Parathyroid adenoma (tissue), 2 donors: ENCODE results near the gene TRAPPC2L.

Source experiments
- H2AFZ ChIP-seq: fragments of 300-600 bp; sonication (generic); one replicate; pipeline ENCODE4 v1.7.0; 2017; ENCODE audit warnings: antibody characterized with exemption, mild to moderate bottlenecking
- H3K27ac ChIP-seq: fragments of 300-600 bp; sonication (generic); one replicate; pipeline ENCODE4 v1.7.0; 2017
- H3K27me3 ChIP-seq: fragments of 300-600 bp; sonication (generic); one replicate; pipeline ENCODE4 v1.7.0; 2017; ENCODE audit warnings: low read length; ENCODE audit not compliant: control insufficient read depth, insufficient read depth
- H3K36me3 ChIP-seq: fragments of 300-600 bp; sonication (generic); one replicate; pipeline ENCODE4 v1.7.0; 2017; ENCODE audit warnings: low read length; ENCODE audit not compliant: control insufficient read depth, insufficient read depth
- H3K4me1 ChIP-seq: fragments of 300-600 bp; sonication (generic); one replicate; pipeline ENCODE4 v1.7.0; 2017; ENCODE audit warnings: control low read depth
- H3K4me2 ChIP-seq: fragments of 300-600 bp; sonication (generic); one replicate; pipeline ENCODE4 v1.7.0; 2017; ENCODE audit warnings: low read length
- H3K4me3 ChIP-seq: fragments of 300-600 bp; sonication (generic); one replicate; pipeline ENCODE4 v1.7.0; 2017; ENCODE audit warnings: low read depth, low read length
- H3K79me2 ChIP-seq: fragments of 300-600 bp; sonication (generic); one replicate; pipeline ENCODE4 v1.7.0; 2017; ENCODE audit warnings: control low read depth
- H3K9ac ChIP-seq: fragments of 300-600 bp; sonication (generic); one replicate; pipeline ENCODE4 v1.7.0; 2017; ENCODE audit warnings: mild to moderate bottlenecking
- H3K9me3 ChIP-seq: fragments of 300-600 bp; sonication (generic); one replicate; pipeline ENCODE4 v1.7.0; 2017; ENCODE audit warnings: low read length; ENCODE audit not compliant: control insufficient read depth
- CTCF ChIP-seq: fragments of 300-600 bp; sonication (generic); IDR thresholded peaks from one replicate; pipeline ENCODE4 v1.7.0; 2017; ENCODE audit warnings: antibody characterized with exemption, mild to moderate bottlenecking
- donor health status: primary hyperparathyroidism.

The TRAPPC2L gene

GRCh38 chr16:88885693-88886280 is 28.9 kb downstream of the TRAPPC2L start:
- TF ChIP-seq CTCF = no peak
- Histone ChIP-seq H3K36me3 (no peaks in the 10 kb centered on the region), H3K27ac (no peak overlapping the region), H3K27me3 (no peaks in the 10 kb centered on the region), H3K4me2 (no peak overlapping the region), H2AFZ (no peak overlapping the region), H3K79me2 (no peaks in the 10 kb centered on the region), H3K9me3 (no peaks in the 10 kb centered on the region), H3K4me3 (no peak overlapping the region), H3K9ac (no peak overlapping the region), H3K4me1 (no peaks in the 10 kb centered on the region)

- Histone ChIP-seq H3K27me3 (no peaks in the 10 kb centered on the region), H3K4me3 (no peak overlapping the region), H3K79me2 (no peaks in the 10 kb centered on the region), H3K9ac (no peak overlapping the region), H3K9me3 (no peaks in the 10 kb centered on the region), H3K27ac (no peak overlapping the region), H3K4me1 (no peaks in the 10 kb centered on the region), H3K4me2 (no peak overlapping the region), H3K36me3 (no peaks in the 10 kb centered on the region), H2AFZ (no peak overlapping the region)
- TF ChIP-seq CTCF = no peak
Observed at GRCh38 chr16:88886420-88886844, 29.5 kb downstream of the TRAPPC2L start.

- H3K9ac ChIP-seq = no peak overlapping the region
- no peak for TF ChIP-seq CTCF
- H3K4me3 ChIP-seq = no peak overlapping the region
- no peak overlapping the region for H3K27ac ChIP-seq
- H3K4me1 ChIP-seq = no peaks in the 10 kb centered on the region
- H3K79me2 ChIP-seq = no peaks in the 10 kb centered on the region
- H3K27me3 ChIP-seq = no peaks in the 10 kb centered on the region
- no peak overlapping the region for H3K4me2 ChIP-seq
- no peaks in the 10 kb centered on the region for H3K36me3 ChIP-seq
- no peaks in the 10 kb centered on the region for H3K9me3 ChIP-seq
- no peak overlapping the region for H2AFZ ChIP-seq
Observed at GRCh38 chr16:88886845-88887521, 30.1 kb downstream of the TRAPPC2L start.

GRCh38 chr16:88888057-88888456 is 31.1 kb downstream of the TRAPPC2L start:
- no peaks in the 10 kb centered on the region for H3K4me1 ChIP-seq
- no peak overlapping the region for H3K4me3 ChIP-seq
- no peak overlapping the region for H3K9ac ChIP-seq
- no peaks in the 10 kb centered on the region for H3K36me3 ChIP-seq
- no peaks in the 10 kb centered on the region for H3K79me2 ChIP-seq
- H2AFZ ChIP-seq = no peak overlapping the region
- no peaks in the 10 kb centered on the region for H3K9me3 ChIP-seq
- no peak overlapping the region for H3K4me2 ChIP-seq
- no peak for TF ChIP-seq CTCF
- no peak overlapping the region for H3K27ac ChIP-seq
- H3K27me3 ChIP-seq = no peaks in the 10 kb centered on the region
